ENCODE results near the gene ATAD5. TPM values are rescaled to one million over a fixed set of nuclear protein-coding genes. Genes with fewer than 3 reads are reported as not detected.

The ATAD5 gene
- total RNA-seq, 2 donors from 2014 or later, result 2.0 to 3.1 TPM

GRCh38 chr17:30831257-30831656 is 509 bp upstream of the ATAD5 start:
- Histone ChIP-seq H3K36me3 (no peaks in the 10 kb centered on the region), H3K4me1 (replicated peaks) (no peaks in the 10 kb centered on the region), H3K4me3 (peak overlapping the region; percentile 64 to 71), H3K27ac (peak overlapping the region in 1 of 2 donors; percentile 37), H3K9me3 (no peaks in the 10 kb centered on the region), H3K27me3 (replicated peaks; ENCODE audit: insufficient read depth) (no peaks in the 10 kb centered on the region)
- no peak for DNase-seq (ENCODE audit: low spot score)
- 19% methylated on average over 13 of the region's 13 CpGs for WGBS
- intact Hi-C loops (cut with DNase I), result no loop called here
- no peak for TF ChIP-seq CTCF (IDR thresholded peaks at IDR 0.05)
- no peak for TF ChIP-seq POLR2AphosphoS5 (IDR thresholded peaks at IDR 0.05)
- TF ChIP-seq POLR2A (IDR thresholded peaks at IDR 0.05), result no peak

GRCh38 chr17:30832438-30833124 is 815 bp downstream of the ATAD5 start:
- no peaks in the 10 kb centered on the region for H3K27me3 ChIP-seq (replicated peaks; ENCODE audit: insufficient read depth)
- no peak for DNase-seq (ENCODE audit: low spot score)
- no peaks in the 10 kb centered on the region for H3K4me1 ChIP-seq (replicated peaks)
- H3K4me3 ChIP-seq, result peak overlapping the region; percentile 64 to 71
- no peaks in the 10 kb centered on the region for H3K36me3 ChIP-seq
- 2% methylated on average over 15 of the region's 15 CpGs for WGBS
- no peak overlapping the region for H3K27ac ChIP-seq
- no peaks in the 10 kb centered on the region for H3K9me3 ChIP-seq
- no peak for TF ChIP-seq POLR2A (IDR thresholded peaks at IDR 0.05)
- TF ChIP-seq POLR2AphosphoS5 (IDR thresholded peaks at IDR 0.05), result no peak
- no peak for TF ChIP-seq CTCF (IDR thresholded peaks at IDR 0.05)
- intact Hi-C loops (cut with DNase I), result no loop called here

GRCh38 chr17:30838202-30838807 is 6.5 kb downstream of the ATAD5 start:
- Histone ChIP-seq H3K27me3 (replicated peaks; ENCODE audit: insufficient read depth) (no peaks in the 10 kb centered on the region), H3K36me3 (no peaks in the 10 kb centered on the region), H3K4me3 (no peak overlapping the region), H3K4me1 (replicated peaks) (no peaks in the 10 kb centered on the region), H3K27ac (no peak overlapping the region), H3K9me3 (no peaks in the 10 kb centered on the region)
- no peak for TF ChIP-seq POLR2AphosphoS5 (IDR thresholded peaks at IDR 0.05)
- TF ChIP-seq POLR2A (IDR thresholded peaks at IDR 0.05), result no peak
- TF ChIP-seq CTCF (IDR thresholded peaks at IDR 0.05), result no peak
- DNase-seq (ENCODE audit: low spot score), result no peak
- intact Hi-C loops (cut with DNase I), result no loop called here
- 84% methylated on average over 5 of the region's 5 CpGs for WGBS

GRCh38 chr17:30840771-30841170 is 9.0 kb downstream of the ATAD5 start:
- H3K4me1 ChIP-seq (replicated peaks), result no peaks in the 10 kb centered on the region
- no peaks in the 10 kb centered on the region for H3K9me3 ChIP-seq
- no peak for TF ChIP-seq POLR2AphosphoS5 (IDR thresholded peaks at IDR 0.05)
- DNase-seq (ENCODE audit: low spot score), result no peak
- intact Hi-C loops (cut with DNase I), result no loop called here
- H3K36me3 ChIP-seq, result no peaks in the 10 kb centered on the region
- no peak overlapping the region for H3K4me3 ChIP-seq
- H3K27me3 ChIP-seq (replicated peaks; ENCODE audit: insufficient read depth), result no peaks in the 10 kb centered on the region
- no peak overlapping the region for H3K27ac ChIP-seq
- WGBS, result 93% methylated on average over 7 of the region's 7 CpGs

- Histone ChIP-seq H3K9me3 (no peaks in the 10 kb centered on the region), H3K4me1 (replicated peaks) (no peaks in the 10 kb centered on the region), H3K27ac (no peak overlapping the region), H3K36me3 (no peaks in the 10 kb centered on the region), H3K4me3 (no peak overlapping the region), H3K27me3 (replicated peaks; ENCODE audit: insufficient read depth) (no peaks in the 10 kb centered on the region)
- TF ChIP-seq POLR2AphosphoS5 (IDR thresholded peaks at IDR 0.05) (no peak), POLR2A (IDR thresholded peaks at IDR 0.05) (no peak), CTCF (IDR thresholded peaks at IDR 0.05) (no peak)
- intact Hi-C loops (cut with DNase I), result no loop called here
- DNase-seq (ENCODE audit: low spot score), result no peak
- WGBS, result 92% methylated on average over 6 of the region's 6 CpGs
Observed at GRCh38 chr17:30848021-30848420, 16.3 kb downstream of the ATAD5 start.

All from prostate gland (tissue), 2 donors.